M059J (cell line): ENCODE results near the gene HHAT. TPM values are rescaled to one million over a fixed set of nuclear protein-coding genes. Genes with fewer than 3 reads are reported as not detected.
A peak's percentile ranks its signal among the peaks of the same experiment; 100 is the strongest.

ENCODE experiments used
- DNase-seq: peaks from one replicate; pipeline ENCODE4 v3.0.0-alpha.2; 2012; ENCODE audit warnings: low read depth
- total RNA-seq: library from RNA; depleted of rRNA; stranded (reverse); fragments of >200 nt; shearing (Covaris generic); gene quantifications from 2 replicates; pipeline ENCODE4 v1.2.3, GENCODE V29; 2014

Gene HHAT
- total RNA-seq, 1 experiment from 2014 or later, result 5.2 TPM

DNA sequence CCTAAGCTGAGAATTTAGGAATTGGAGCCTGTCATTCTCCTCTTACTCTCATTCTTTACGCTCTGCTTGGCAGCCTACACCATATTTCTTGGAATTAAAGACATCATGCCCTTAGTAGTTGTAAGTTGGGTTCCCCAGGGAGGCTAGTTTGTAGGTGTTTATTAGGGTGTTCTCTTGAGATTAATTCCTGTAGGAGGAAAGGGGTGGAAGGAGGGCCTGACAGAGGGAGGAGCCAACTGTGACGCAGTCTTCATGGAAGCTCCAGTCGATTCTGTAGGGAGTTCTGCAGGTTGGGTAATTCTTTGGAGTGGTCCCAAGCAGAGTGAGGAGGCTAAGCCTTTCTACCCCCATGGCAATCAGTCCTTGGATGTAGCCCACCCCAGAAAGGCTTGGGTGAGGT, 111.4 kb downstream of the HHAT start:
- DNase-seq, result peak; percentile 9

DNA sequence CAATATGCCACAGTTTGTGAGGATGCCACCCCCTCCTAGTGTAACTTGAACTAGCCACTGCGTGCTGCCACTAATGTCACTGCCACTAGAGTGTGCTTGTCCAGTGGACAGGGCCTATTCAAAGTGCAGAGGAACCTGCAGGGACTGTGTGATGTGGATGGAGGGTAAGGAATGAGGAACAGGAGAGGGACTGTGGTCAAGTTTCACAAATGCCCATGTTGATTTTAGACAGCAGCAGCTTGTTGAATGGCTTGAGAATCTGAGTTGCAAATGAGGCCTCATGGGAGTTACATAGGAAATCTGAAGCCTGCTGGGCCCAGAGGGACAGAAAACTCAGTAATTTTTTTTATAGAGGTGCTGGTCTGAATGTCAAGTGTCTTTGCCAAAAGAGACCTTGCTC, 112.3 kb downstream of the HHAT start:
- peak; percentile 27 for DNase-seq

GRCh38 chr1:210445485-210445884, 116.8 kb downstream of the HHAT start:
- no peak for DNase-seq

DNA sequence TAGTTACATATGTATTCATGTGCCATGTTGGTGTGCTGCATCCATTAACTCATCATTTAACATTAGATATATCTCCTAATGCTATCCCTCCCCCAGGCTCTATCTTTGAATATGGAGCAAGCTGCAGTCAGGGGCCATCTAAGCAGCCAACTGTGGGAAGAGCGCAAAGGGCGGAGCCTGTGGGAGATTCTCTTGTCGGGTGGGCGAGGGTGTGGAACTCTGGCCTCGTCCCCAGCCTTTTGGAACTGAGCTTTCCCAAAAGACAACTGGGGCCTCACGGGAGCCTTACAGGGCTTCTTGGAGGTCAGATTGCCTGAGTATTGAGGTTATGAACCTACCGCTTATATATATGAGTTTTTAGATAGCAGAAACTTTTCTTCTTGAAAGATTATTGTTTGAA, 117.2 kb downstream of the HHAT start:
- no peak for DNase-seq

GRCh38 chr1:210446479-210446878, 117.8 kb downstream of the HHAT start:
- no peak for DNase-seq

GRCh38 chr1:210447456-210448057, 118.9 kb downstream of the HHAT start:
- no peak for DNase-seq

- peak; percentile 65 for DNase-seq
Observed at GRCh38 chr1:210448297-210448892, 119.7 kb downstream of the HHAT start.

DNA sequence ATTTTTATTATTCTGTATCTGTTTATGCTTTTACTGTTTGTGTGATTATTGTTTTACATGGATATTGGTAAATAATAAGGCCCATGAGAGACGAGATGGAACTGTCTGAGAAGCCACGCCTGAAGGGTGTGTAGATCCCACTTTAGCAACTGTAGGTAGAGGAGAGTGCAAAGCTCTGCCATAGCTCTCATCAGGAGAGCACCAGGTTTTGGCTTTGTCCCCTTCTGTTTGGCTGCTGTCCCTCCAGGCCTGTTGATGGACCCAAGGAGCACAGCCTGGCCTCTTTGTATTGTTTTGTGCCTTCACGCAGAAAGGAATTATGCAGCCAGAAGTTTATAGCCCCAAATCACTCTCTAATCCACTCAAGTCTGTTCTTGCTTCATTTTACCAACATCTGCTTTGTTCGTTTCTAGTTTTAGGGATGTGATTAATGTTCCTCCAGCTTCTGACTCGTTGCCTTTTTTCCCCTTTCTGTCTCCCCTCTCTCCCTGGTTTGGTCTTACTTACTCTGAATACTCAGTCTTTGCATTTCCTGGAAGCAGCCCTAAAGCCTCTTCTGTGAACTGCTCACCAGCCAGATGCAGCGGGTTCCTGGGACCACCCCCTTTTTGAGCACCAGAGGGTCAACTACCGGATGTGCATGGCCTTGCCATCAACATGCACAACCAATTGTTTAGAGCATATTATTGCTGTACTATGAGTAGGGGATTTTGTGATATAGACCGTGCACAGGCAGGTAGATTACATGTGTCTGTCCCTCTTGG, 127.3 kb downstream of the HHAT start:
- no peak for DNase-seq

- DNase-seq, result no peak
Observed at GRCh38 chr1:210456731-210457255, 128.1 kb downstream of the HHAT start.

- peak; percentile 36 for DNase-seq
Observed at GRCh38 chr1:210457568-210457967, 128.9 kb downstream of the HHAT start.

GRCh38 chr1:210464519-210465039, 135.9 kb downstream of the HHAT start:
- peak; percentile 98 for DNase-seq

- DNase-seq, result no peak
Observed at GRCh38 chr1:210465150-210465549, 136.4 kb downstream of the HHAT start.

GRCh38 chr1:210467440-210468043, 138.8 kb downstream of the HHAT start:
- DNase-seq, result no peak

DNA sequence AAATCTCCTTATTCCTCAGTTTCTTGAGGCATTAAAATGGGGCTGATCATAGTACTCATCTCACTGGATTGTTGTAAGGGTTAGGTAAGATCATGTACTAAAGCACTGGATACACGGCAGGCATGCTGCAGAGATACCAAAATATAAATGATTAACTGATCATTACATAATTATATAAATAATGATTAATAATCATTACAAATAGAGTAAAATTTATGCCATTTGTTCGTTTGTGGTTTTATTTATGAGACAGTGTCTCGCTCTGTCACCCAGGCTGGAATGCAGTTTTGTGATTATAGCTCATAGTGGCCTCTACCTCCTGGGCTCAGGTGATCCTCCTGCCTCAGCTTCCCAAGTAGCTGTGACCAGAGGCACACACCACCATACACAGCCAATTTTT, 140.7 kb downstream of the HHAT start:
- DNase-seq, result no peak

DNA sequence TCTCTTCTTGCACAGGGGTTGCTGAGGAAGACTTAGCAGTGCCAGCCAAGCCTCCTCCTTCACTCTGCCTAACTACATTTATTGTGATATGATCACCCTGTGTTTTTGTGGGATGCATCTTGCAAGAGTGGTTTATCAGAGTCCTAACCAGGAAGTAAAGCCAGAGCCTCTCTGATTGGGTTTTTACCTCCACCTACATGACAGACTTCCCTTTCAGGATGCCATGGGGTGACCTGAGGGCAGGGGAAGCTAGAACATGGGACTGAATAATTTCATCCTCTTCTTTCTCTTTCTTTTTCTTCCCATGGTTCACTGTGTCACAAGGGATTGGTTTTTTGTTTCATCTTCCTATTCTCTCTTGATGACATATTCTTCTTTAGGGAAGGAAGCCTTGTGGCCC, 146.6 kb downstream of the HHAT start:
- no peak for DNase-seq

- DNase-seq, result no peak
Observed at GRCh38 chr1:210475806-210476205, 147.1 kb downstream of the HHAT start.

GRCh38 chr1:210476730-210477129, 148.0 kb downstream of the HHAT start:
- no peak for DNase-seq

DNA sequence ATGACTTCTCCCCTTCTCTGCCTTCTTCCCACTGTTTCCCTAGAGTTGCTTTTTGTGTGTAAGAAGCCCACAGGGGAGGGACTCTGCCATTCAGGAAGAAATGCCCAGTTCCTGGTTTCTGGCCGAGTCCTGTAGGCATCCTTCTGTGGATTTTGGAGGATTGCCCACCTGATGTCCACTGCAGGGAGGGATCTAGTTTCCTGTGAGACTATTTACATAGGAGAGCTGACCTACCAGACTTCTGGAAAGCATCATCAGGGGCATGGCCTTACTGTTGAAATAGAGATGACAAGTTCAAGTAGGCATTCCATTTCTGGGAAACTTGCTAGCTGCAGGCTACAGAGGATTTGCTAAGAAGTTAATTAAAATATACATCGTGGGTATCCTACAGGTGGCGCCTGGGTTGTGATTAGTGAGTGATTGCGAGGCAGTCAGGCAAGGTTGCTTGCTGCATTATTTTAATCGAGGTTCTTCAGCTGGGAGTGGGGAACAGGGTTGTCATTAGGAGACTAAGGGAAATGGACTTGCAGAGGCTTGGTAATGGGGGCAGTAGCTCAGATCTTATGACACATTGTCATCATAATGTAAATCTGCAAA, 148.7 kb downstream of the HHAT start:
- DNase-seq, result peak; percentile 65

DNA sequence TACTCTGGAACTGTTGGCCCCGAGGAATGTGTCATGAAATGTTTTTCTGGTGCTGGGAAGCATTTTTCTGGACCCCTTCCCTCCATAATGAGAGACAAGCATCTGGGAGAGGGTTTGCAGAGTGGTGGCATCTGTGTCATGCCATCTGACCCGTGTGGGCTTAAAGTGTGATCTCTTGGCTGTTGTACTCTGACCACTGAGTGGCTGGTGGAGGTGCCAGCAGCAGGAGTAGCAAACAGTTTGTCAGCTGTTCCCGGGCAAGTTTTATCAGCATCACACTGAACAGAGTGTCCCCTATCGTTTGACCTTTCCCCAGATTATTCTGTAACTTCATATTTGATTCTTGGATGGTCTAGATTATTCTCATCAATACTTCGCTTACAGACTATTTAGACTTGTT, 150.1 kb downstream of the HHAT start:
- DNase-seq, result no peak

- DNase-seq, result no peak
Observed at GRCh38 chr1:210482491-210482890, 153.8 kb downstream of the HHAT start.

DNA sequence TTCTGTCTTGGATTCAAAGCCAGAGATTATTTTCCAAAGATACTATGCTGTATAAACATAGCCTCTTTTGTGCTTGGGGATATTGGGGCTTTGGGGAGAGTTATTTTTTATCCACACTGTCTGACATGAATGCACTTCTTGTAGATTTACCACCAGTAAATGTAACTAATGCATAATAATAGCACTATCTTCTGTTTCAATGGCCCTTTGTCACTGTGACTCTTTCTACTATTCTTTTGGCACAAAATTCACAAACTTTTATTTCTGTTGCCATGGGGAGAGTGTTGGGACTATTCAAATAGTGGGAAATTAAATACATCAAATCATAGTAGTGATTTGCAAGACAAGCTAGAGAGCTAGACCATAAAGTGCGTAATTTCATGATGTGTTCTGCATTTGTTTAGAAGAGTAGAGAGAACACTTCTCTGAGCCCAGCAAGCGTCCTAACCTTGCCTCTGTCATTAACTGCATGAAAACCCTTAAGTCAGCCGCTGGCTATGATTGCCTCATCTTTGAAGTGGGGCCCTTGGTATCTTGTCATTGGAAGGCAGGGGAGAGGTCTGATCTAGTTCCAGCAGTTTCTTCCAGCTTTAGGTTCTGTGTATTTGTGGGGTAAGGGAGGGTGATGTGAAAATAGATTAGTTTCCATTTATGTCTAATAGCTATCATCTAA, 154.4 kb downstream of the HHAT start:
- no peak for DNase-seq
